Activated CD4-positive, alpha-beta T cell treated with anti-CD3 and anti-CD28 coated beads, Interleukin-2, amount 50 U/mL, for 4 hours (primary cell): Measurements from ENCODE around the gene CRKL.
"Not testable (repeated sequence)": the region's sequence is repeated elsewhere in the genome, so short reads cannot be mapped to it uniquely, and the experiment has no call there.

Source experiments
- DNase-seq, 2 experiments: peaks; one replicate each; pipeline ENCODE4 v3.0.0-alpha.2; 2020

Gene CRKL

DNA sequence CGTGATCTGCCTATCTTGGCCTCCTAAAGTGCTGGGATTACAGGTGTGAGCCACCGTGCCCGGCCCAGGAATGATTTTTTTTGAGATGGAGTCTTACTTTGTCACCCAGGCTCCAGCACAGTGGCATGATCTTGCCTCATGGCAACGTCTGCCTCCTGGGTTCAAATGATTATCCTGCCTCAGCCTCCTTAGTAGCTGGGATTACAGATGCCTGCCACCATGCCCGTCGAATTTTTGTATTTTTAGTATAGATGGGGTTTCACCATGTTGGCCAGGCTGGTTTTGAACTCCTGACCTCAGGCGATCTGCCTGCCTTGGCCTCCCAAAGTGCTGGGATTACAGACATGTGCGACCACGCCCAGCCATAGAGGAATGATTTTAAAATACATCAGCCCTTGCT is 17.8 kb downstream of the CRKL start:
- not testable (repeated sequence) for DNase-seq

DNA sequence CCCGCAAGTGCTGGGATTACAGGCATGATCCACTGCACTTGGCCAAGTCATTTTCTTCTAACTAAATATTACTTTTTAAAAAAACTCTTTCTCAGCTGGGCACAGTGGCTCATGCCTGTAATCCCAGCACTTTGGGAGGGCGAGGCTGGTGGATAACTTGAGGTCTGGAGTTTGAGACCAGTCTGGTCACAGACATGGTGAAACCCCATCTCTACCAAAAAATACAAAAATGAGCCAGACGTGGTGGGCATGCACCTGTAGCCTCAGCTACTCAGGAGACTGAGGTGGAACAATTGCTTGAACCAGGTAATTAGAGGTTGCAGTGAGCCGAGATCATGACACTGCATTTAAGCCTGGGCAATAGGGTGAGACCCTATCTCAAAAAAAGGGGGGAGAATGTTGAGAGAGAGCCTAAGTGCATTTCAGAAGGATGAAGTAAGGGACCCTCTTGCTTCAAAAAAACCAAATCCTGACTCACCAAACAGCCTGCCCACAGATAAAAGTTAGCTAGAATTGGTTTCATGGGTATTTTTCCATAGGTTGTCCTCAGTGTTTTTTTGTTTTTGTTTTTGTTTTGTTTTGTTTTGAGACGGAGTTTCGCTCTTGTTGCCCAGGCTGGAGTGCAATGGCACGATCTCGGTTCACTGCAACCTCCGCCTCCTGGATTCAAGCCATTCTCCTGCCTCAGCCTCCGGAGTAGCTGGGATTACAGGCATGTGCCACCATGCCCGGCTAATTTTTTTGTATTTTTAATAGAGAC is 18.8 kb downstream of the CRKL start:
- DNase-seq: not testable (repeated sequence)

DNA sequence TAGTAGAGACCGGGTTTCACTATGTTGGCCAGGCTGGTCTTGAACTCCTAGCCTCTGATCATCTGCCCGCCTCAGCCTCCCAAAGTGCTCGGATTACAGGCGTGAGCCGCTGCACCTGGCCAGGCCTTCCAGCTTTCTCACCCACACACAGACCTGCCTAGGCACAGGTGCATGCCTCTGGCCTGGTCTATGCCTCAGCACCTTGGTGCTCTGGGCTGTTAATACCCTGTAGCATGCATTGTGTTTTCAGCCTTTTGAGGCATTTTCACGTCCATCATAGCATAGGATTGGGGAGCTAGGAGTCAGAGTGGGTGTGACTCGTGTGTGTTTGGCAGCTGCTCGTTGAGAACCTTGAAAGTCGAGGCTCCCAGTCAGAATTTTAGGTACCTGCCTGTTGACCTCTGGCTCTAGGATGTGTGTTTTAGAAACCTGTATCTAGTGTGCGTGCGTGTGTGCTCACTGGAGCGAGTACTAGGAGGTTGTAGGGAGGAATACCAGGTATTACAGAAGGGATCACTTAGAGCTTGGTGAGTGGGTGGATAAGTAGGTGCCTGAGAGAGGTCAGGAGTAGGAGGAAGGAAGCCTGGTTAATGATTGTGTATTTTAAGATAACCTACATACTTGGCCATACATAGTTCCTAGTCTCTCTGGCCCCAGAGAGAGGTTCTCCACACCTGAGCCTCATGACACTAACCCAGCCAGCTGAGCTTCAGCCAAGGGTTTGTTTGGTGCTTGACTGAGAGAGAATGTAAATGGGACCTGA is 20.0 kb downstream of the CRKL start:
- no peak for DNase-seq

DNA sequence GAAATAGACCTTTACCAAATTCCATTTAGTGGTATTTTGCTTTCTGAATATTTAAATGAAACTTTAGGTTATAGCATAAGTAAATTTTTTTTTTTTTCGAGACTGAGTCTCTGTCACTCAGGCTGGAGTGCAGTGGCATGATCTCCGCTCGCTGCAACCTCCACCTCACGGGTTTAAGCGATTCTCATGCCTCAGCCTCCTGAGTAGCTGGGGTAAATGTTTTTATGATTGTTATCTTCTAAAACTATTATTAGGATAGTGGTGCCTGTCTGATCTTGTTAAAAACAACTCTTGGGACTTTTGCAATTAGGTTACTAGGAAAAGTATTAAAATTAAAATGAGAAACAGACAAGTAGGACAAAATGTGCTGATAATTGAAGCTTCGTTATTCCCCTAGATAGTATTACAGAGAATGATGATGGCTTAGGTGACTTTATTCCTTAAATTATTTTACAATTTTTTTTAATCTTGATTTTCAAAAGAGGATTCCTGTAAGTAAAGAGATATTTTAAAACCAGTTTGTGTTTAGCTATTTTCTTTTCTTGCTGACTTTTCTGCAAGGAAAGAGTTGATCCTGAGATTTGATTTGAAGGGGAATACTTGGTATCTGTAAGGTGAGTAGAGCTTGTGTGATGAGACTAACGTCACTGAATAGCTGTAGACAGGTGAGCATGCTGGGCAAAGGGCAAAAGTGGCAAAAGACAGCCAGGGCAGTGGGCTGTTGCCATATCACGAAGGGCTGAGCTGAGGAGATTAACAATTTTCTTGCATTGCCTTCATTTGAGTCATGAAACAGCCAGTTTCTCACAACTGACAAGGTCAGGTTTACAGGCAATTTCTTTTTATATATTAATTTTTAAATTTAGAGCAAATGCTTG is 20.8 kb downstream of the CRKL start:
- DNase-seq: no peak

DNA sequence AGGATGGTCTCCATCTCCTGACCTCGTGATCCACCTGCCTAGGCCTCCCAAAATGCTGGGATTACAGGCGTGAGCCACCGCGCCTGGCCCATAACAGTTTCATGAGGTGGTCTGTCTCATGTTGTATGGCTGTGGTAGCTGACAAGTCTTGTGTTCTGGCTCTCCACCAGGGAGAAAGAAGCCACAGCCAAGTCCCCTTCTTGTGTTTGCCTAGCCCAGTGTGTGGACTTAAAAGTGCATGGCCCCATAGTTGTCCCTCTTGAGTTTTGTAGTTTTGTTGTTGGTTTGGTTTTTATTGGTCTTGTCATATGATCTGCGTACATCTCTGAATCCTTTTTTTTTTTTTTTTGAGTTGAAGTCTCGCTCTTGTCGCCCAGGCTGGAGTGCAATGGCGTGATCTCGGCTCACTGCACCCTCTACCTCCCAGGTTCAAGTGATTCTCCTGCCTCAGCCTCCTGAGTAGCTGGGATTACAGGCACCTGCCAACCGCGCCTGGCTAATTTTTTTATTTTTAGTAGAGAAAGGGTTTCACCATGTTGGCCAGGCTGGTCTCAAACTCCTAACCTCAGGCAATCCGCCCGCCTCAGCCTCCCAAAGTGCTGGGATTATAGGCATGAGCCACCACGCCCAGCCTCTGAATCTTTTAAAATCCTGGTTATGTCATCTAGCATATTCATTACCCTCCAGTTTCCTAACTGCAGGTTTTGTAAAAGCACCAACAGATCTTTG is 22.4 kb downstream of the CRKL start:
- DNase-seq: not testable (repeated sequence)

DNA sequence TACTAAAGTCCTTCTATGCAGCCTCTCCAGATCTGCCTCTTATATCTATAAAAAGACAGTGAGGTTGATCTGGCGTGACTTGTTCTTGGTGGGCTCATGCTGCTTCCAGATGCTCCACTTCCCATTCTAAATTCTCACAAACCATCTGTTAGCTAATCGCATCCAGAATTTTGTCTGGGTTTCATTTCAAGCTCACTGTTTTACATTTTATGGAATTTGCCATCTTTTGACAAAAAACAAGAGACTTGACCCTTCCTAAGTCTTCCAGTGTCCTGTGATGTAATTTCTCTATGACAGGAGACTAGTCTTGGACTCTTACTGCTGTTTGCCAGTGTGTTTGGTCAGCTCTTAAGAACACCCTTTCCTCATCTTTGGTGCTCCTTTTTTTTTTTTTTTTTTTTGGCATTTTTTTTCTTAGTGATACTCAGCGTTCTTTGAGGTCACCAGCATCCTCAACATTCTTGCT is 23.0 kb downstream of the CRKL start:
- no peak for DNase-seq

DNA sequence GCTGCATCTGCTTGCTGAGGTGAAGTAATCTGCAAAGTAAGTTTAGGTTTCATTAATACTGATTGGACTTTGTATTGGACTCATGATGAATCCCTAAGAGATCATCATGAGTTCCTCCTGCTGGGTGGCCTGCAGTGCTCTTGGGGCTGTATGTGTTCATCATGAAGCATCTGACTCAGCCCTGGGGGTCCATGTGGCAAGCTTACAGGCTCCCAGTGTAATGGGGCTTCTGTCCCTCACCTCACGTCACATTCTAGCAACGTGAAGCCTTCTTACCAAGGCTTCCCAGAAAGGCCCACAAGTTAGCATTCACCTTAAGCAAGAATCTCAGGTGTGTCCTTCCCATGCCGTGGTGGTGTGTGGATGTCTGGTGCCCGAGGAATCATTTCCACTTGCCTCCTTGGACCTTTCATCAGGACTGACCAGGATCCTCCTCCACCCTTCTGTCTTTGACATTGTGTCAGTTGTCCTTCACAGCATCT is 23.7 kb downstream of the CRKL start:
- no peak for DNase-seq

DNA sequence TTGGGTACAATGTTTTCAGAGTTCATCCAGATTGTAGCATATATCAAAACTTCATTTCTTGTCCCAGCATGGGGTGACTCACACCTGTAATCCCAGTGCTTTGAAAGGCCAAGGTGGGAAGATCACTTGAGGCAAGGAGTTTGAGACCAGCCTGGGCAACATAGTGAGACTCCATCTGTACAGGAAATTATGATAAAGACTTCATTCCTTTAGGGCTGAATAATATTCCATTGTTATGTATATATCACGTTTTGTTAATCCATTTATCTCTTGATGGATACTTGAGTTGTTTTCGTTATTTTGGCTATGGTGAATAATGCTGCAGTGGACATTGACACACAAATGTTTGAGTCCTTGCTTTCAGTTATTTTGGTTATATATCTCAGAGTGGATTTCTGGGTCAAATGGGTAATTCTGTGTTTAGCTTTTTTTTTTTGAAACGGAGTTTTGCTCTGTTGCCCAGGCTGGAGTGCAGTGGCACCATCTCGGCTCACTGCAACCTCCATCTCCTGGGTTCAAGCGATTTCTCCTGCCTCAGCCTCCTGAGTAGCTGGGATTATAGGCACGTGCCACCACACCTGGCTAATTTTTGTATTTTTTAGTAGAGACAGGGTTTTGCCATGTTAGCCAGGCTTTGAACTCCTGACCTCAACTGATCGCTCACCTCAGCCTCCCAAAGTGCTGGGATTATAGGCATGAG is 25.1 kb downstream of the CRKL start:
- DNase-seq: not testable (repeated sequence)

DNA sequence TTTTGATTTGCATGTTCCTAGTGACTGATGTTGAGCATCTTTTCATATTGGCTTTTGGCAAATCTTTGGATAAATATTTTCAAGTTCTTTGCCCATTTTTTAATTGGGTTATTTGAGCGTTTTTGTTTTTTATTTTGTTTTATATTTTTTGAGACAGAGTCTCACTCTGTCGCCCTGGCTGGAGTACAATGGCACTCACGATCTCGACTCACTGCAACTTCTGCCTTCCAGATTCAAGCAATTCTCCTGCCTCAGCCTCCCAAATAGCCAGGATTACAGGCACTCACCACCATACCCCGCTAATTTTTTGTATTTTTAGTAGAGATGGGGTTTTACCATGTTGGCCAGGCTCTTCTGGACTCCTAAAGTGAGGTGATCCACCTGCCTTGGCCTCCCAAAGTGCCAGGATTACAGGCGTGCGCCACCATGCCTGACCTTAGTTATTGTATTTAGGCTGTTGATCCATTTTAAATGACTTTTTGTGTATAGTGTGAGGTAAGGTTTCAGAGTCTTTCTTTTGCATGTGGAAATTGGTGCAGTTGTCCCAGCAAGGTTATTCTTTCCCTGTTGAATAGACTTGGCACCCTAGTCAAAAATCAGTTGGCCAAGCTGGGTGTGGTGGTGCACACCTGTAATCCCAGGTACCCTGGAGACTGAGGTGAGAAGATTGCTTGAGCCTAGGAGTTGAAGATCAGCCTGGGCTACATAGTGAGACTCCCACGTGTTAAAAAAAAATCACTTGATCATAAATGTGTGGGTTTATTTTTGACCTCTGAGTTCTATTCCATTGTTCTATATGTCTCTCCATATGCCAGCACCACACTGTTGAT is 26.1 kb downstream of the CRKL start:
- no peak for DNase-seq

DNA sequence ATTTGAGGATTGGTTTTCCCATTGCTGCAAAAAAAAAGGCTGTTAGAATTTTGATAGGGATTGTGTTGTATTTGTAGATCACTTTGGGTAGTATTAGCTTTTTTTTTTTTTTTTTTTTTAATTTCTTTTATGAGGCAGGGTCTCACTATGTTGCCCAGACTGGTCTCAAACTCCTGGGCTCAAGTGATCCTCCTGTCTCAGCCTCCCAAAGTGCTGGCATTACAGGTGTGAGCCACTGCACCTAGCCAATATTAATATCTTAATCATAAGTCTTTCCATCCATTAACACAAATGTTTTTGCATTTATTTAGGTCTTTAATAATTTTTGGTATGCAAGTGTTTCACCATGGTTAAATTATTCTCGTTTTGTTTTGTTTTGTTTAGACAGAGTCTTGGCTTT is 26.8 kb downstream of the CRKL start:
- DNase-seq: no peak

DNA sequence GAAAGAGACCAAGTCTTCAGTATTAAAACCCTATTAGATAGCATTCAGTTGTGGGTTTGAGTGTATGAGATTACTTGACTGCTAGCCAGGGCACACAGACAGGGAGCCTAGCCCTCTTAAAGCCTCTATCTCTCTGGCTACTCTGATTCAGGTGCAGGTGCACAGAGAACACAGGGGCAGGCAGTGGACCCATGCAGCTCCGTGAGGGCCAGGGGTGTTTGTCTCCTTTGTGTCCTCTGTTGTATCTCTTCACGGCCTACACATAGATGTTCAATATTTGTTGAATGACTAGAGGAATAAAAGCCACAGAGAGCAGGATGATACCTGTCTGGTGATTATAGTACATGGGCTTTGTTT is 28.3 kb downstream of the CRKL start:
- DNase-seq: no peak

DNA sequence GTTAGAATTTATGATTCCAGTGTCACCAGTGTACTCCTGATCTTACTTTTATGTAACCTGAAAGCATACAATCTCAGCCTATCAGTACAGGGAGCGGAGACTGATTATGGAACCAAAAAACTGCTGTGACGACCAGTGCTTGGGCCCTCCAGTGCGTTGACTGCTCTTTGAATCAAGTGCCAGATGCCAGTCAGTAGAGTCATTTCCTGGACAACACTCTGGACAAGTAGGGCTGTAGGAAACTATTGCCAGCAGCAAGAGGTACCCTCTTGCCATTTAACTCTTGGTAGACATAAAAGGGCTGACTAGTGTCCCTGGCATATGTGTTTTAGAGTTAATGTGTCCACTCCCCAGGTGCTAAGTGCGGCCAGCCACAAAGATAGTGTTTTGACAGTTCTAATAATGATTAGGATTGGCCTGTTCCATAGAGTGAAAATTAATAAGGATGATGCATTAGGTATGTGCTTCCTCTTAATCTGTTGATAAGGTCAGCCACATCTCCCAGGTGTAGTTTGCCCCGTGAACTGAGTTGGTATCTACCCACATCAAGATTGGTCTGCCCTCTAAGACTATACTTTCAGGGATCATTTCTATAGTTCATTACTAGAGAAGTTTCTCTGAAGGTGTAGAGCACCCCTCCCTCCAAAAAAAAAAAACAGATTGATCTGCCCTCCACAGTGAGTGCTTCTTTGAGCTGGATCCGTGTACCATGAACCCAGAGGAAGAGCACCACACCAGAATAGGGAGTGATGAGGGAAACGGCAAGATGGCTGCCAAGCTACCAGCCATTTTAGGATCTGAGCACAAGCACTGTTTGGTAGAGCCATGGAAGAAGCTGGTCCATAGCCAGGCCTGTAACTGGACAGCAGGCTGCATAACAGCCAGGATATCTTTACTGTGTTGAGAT is 29.1 kb downstream of the CRKL start:
- DNase-seq: no peak

DNA sequence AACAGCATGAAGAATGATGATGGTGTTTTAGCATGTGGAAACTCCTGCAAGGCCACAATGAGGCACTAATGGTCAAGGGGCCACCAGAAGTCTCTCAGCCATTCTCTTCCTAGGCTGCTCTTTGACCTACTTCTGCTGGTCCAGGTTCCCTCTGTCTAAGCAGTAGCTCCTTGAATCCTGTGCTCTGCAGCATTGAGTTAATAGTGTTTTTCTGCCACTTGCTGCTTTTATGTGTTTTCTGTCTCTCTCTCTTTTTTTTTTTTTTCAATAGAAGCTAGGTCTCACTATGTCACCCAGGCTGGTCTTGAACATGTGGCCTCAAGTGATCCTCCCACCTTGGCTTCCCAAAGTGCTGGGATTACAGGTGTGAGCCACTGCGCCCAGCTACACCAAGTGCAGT is 29.8 kb downstream of the CRKL start:
- no peak for DNase-seq

DNA sequence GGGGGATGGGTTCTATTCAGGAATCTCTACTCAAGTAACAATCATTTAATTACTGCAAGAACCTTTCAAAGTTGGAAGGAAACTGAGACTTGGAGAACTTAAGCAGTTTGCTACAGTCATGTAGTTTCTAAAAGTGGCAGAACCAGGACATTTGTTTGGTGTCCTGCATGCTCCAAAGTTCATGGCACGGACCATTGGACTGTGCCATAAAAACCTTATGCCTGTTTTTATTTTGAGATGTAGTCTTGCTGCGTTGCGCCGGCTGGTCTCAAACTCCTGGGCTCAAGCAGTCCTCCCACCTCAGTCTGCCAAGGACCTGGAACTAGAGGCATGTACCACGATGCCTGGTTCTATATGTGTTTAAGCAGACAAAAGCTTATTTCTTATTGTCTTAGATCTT is 31.2 kb downstream of the CRKL start:
- DNase-seq: no peak

DNA sequence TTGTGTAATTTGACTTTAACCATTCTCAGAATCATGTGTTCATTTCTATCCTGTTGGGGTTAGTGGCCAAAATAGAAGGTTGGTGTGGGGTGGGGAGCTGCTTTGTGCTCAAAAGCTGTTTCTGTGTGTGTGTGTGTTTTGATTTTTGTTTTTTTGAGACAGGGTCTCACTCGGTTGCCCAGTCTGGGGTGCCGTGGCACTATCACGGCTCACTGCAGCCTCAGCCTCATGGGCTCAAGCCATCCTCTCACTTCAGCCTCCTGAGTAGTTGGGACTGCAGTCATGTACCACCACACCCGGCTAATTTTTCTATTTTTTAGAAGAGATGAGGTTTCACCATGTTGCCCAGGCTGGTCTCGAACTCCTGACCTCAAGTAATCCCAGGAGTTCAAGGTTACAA is 31.8 kb downstream of the CRKL start:
- DNase-seq: no peak

DNA sequence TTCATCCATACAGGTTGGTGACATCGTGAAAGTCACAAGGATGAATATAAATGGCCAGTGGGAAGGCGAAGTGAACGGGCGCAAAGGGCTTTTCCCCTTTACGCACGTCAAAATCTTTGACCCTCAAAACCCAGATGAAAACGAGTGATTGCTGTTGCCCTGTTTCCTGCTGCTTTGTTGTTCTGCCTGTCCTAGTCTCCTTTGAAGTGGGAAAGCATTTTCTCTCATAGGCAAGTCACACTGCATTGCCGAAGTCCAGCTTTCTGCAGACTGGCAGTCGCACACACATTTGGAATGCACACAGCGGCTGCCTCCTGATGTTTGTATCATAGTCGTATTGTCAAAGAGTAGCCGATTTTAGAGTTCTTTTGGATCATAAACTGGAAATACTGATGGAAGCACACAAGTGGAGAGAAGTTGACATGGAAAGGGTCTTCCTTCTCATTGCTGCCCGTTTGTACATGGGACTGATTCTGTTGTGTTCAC is 32.5 kb downstream of the CRKL start:
- DNase-seq: no peak

DNA sequence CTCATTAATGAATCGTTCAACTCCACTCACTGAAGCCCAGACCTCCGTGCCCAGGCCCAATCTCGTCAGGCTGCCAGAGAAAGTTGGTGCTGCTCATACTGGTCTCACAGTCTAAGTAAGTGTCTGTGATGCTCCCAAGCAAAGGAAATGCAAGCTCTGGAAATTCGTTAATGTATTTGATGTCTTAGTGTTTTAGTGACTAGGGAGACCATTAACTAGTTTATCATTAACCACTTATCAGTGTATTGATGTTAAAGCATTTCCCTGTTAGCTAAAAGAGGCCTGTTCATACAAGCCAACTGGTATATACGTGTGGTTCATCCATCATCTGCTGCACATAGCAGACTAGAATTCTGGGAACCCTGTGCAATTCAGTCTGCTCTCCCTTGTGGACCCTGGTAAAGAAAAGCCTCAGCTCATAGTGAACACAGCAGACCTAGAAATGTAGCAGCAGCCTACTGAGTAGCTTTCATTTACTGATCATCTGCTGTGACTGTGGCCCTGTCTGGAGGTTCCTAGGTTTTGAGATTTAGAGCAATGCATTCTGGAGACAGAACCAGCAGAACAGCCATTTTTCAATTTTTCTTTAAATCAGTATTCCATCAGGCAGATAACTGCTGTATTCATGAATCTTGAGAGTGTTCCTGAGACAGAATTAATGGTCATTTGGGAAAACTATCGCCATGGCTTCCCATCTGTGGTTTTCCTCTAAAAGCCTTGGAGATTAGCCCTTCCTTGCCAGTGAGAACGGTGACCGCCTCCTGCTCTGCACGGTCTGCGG is 34.1 kb downstream of the CRKL start:
- DNase-seq: no peak

DNA sequence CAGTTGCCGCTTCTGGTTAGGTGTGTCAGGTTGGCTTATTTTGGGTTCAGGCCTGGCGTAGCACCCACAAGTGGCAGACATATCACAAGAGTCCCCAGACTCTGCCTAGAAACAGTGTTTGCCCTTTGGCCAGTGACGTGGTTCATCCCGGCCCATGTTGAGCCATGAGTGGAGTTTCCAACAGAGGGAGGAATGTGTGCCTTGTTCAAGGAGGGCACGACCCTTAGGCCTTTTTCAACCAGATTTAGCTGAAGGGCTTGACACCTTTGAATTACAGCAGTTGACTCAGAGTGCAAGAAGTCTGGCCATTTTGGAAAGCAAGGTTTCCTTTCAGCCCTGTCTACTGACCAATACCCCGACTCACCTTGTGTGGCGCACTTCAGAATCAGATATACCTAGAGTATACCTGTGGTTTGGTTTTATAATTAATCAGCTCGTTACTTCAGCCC is 34.7 kb downstream of the CRKL start:
- no peak for DNase-seq
